T1000 (cell line): ENCODE data around the gene EDIL3.
"Not testable (repeated sequence)": the region's sequence is repeated elsewhere in the genome, so short reads cannot be mapped to it uniquely, and the experiment has no call there.

ENCODE experiments used
- DNase-seq: peaks from one replicate; lab custom pipeline; 2025; ENCODE audit warnings: mixed read lengths; lab: John Stamatoyannopoulos, UW

Gene EDIL3

GRCh38 chr5:84378961-84379360 lies 5.7 kb downstream of the EDIL3 start:
- no peak for DNase-seq

GRCh38 chr5:84378420-84378819 lies 6.3 kb downstream of the EDIL3 start:
- no peak for DNase-seq

GRCh38 chr5:84376346-84376745 lies 8.3 kb downstream of the EDIL3 start:
- no peak for DNase-seq

- DNase-seq: no peak
These were observed 10.1 kb downstream of the EDIL3 start for GRCh38 chr5:84374568-84374967.

GRCh38 chr5:84373506-84373905 lies 11.2 kb downstream of the EDIL3 start:
- no peak for DNase-seq

GRCh38 chr5:84372066-84372695 lies 12.5 kb downstream of the EDIL3 start:
- DNase-seq: no peak

GRCh38 chr5:84370176-84370575 lies 14.5 kb downstream of the EDIL3 start:
- DNase-seq: no peak

- DNase-seq: no peak
These were observed 20.6 kb downstream of the EDIL3 start for GRCh38 chr5:84364043-84364442.

GRCh38 chr5:84362061-84362720 lies 22.5 kb downstream of the EDIL3 start:
- no peak for DNase-seq

- DNase-seq: no peak
These were observed 23.1 kb downstream of the EDIL3 start for GRCh38 chr5:84361572-84361971.

GRCh38 chr5:84360056-84360455 lies 24.6 kb downstream of the EDIL3 start:
- no peak for DNase-seq

- DNase-seq: no peak
These were observed 30.6 kb downstream of the EDIL3 start for GRCh38 chr5:84354101-84354500.

- DNase-seq: no peak
These were observed 39.9 kb downstream of the EDIL3 start for GRCh38 chr5:84344788-84345187.

GRCh38 chr5:84343171-84343570 lies 41.5 kb downstream of the EDIL3 start:
- DNase-seq: no peak

GRCh38 chr5:84332106-84332505 lies 52.6 kb downstream of the EDIL3 start:
- no peak for DNase-seq

GRCh38 chr5:84327591-84327990 lies 57.1 kb downstream of the EDIL3 start:
- DNase-seq: no peak

GRCh38 chr5:84322646-84323045 lies 62.0 kb downstream of the EDIL3 start:
- DNase-seq: no peak

- not testable (repeated sequence) for DNase-seq
These were observed 66.9 kb downstream of the EDIL3 start for GRCh38 chr5:84317826-84318225.

- not testable (repeated sequence) for DNase-seq
These were observed 72.4 kb downstream of the EDIL3 start for GRCh38 chr5:84312280-84312679.

- not testable (repeated sequence) for DNase-seq
These were observed 74.8 kb downstream of the EDIL3 start for GRCh38 chr5:84309850-84310249.

- DNase-seq: no peak
These were observed 78.1 kb downstream of the EDIL3 start for GRCh38 chr5:84306601-84307000.

- no peak for DNase-seq
These were observed 80.1 kb downstream of the EDIL3 start for GRCh38 chr5:84304599-84304998.

- DNase-seq: no peak
These were observed 81.4 kb downstream of the EDIL3 start for GRCh38 chr5:84303315-84303714.

- DNase-seq: no peak
These were observed 83.1 kb downstream of the EDIL3 start for GRCh38 chr5:84301535-84301934.
